Measurements from ENCODE around the gene FBLN1. TPM values are rescaled to one million over a fixed set of nuclear protein-coding genes. Genes with fewer than 3 reads are reported as not detected.

FBLN1 gene, protein sequence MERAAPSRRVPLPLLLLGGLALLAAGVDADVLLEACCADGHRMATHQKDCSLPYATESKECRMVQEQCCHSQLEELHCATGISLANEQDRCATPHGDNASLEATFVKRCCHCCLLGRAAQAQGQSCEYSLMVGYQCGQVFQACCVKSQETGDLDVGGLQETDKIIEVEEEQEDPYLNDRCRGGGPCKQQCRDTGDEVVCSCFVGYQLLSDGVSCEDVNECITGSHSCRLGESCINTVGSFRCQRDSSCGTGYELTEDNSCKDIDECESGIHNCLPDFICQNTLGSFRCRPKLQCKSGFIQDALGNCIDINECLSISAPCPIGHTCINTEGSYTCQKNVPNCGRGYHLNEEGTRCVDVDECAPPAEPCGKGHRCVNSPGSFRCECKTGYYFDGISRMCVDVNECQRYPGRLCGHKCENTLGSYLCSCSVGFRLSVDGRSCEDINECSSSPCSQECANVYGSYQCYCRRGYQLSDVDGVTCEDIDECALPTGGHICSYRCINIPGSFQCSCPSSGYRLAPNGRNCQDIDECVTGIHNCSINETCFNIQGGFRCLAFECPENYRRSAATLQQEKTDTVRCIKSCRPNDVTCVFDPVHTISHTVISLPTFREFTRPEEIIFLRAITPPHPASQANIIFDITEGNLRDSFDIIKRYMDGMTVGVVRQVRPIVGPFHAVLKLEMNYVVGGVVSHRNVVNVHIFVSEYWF
- 26.6 and 97.6 TPM in 2 replicates for total RNA-seq

DNA sequence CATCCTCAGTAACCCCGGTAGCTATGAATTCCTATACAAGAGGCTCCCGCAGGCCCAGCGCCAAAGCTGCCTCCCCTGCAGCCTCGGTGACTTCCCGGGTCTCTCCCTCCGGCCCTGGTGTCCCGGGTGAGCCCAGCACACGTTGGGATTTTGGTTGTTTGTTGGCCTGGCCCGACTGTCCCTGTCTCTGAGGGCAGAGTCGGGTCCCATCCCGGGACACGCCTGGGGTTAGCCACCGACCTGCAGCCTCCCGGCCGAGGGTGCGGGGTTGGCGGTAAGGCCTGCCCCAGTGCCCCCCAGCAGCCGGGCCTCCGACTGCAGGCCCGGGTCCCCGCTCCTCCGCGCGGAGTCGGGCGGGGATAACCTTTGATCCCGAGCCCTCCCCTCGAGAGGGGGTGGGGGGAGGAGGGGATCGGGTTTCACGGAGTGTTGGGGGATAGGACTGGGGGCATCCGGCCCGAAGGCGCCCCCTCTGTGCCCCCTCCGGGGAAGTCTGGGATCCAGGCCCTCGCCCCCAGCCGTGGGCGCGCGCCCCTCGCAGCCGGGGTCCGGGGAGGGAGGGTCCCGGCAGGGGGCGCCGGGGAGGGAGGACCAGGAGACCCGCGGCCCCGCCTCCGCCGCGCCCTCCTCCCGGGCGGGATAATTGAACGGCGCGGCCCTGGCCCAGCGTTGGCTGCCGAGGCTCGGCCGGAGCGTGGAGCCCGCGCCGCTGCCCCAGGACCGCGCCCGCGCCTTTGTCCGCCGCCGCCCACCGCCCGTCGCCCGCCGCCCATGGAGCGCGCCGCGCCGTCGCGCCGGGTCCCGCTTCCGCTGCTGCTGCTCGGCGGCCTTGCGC is at the start of gene FBLN1:
Gene FBLN1, plus strand, starts transcription at position 669 of the 835 bp plus-strand sequence. Its CDS starts 103 bp downstream, at position 772.

Other genes with a start within 250 kb of the FBLN1 start
- gene UPK3A, start 217.9 kb upstream of the FBLN1 start, total RNA-seq: not detected in 2 replicates
- 17.8 and 18.5 TPM in 2 replicates for gene FAM118A, start 192.9 kb upstream of the FBLN1 start, total RNA-seq
- 0.13 TPM in 1 of 2 replicates, not detected in the other for gene SMC1B, start 89.3 kb upstream of the FBLN1 start, total RNA-seq
- 1.2 and 1.5 TPM in 2 replicates for gene RIBC2, start 89.2 kb upstream of the FBLN1 start, total RNA-seq
- 104 and 154 TPM in 2 replicates for gene ATXN10, start 169.0 kb downstream of the FBLN1 start, total RNA-seq

Measured in aortic smooth muscle cell (primary cell).